DMS153 treated with DMSO at 0.1 percent for 48 hours (cell line): ENCODE results near the gene ZMPSTE24.
"Not testable (repeated sequence)": the region's sequence is repeated elsewhere in the genome, so short reads cannot be mapped to it uniquely, and the experiment has no call there.

Experiments used
- DNase-seq: peaks from one replicate; lab custom pipeline; 2025; ENCODE audit not compliant: unreplicated experiment; lab: John Stamatoyannopoulos, UW

ZMPSTE24 gene

GRCh38 chr1:40316595-40317393, 58.8 kb downstream of the ZMPSTE24 start, which contains the start of gene COL9A2:
Gene COL9A2, minus strand, starts transcription at chr1:40317286. Its CDS starts 89 bp downstream, at chr1:40317197.
- DNase-seq = peak; percentile 50

- DNase-seq = no peak
Measured at GRCh38 chr1:40317394-40318074, 59.5 kb downstream of the ZMPSTE24 start.

GRCh38 chr1:40318476-40318875, 60.4 kb downstream of the ZMPSTE24 start:
- no peak for DNase-seq

GRCh38 chr1:40318970-40319621, 61.1 kb downstream of the ZMPSTE24 start:
- DNase-seq = no peak

- DNase-seq = not testable (repeated sequence)
Measured at GRCh38 chr1:40331403-40331802, 73.4 kb downstream of the ZMPSTE24 start.

GRCh38 chr1:40332695-40333094, 74.7 kb downstream of the ZMPSTE24 start:
- no peak for DNase-seq

- no peak for DNase-seq
Measured at GRCh38 chr1:40337443-40337842, 79.4 kb downstream of the ZMPSTE24 start.

GRCh38 chr1:40338745-40339419, 80.8 kb downstream of the ZMPSTE24 start:
- DNase-seq = peak; percentile 91

GRCh38 chr1:40339420-40340323, 81.6 kb downstream of the ZMPSTE24 start:
- no peak for DNase-seq

- no peak for DNase-seq
Measured at GRCh38 chr1:40341491-40342380, 83.7 kb downstream of the ZMPSTE24 start.

- DNase-seq = not testable (repeated sequence)
Measured at GRCh38 chr1:40342381-40342717, 84.3 kb downstream of the ZMPSTE24 start.
